GM19328 (cell line): ENCODE data around the gene MYO18B.
"Not testable (repeated sequence)": the region's sequence is repeated elsewhere in the genome, so short reads cannot be mapped to it uniquely, and the experiment has no call there.

Source experiments
- ATAC-seq: cut with Tn5 transposase; IDR thresholded peaks from one replicate; pipeline ENCODE4 v1.9.1; 2021; ENCODE audit warnings: mild to moderate bottlenecking, moderate library complexity; ENCODE audit not compliant: unreplicated experiment

The MYO18B gene, protein sequence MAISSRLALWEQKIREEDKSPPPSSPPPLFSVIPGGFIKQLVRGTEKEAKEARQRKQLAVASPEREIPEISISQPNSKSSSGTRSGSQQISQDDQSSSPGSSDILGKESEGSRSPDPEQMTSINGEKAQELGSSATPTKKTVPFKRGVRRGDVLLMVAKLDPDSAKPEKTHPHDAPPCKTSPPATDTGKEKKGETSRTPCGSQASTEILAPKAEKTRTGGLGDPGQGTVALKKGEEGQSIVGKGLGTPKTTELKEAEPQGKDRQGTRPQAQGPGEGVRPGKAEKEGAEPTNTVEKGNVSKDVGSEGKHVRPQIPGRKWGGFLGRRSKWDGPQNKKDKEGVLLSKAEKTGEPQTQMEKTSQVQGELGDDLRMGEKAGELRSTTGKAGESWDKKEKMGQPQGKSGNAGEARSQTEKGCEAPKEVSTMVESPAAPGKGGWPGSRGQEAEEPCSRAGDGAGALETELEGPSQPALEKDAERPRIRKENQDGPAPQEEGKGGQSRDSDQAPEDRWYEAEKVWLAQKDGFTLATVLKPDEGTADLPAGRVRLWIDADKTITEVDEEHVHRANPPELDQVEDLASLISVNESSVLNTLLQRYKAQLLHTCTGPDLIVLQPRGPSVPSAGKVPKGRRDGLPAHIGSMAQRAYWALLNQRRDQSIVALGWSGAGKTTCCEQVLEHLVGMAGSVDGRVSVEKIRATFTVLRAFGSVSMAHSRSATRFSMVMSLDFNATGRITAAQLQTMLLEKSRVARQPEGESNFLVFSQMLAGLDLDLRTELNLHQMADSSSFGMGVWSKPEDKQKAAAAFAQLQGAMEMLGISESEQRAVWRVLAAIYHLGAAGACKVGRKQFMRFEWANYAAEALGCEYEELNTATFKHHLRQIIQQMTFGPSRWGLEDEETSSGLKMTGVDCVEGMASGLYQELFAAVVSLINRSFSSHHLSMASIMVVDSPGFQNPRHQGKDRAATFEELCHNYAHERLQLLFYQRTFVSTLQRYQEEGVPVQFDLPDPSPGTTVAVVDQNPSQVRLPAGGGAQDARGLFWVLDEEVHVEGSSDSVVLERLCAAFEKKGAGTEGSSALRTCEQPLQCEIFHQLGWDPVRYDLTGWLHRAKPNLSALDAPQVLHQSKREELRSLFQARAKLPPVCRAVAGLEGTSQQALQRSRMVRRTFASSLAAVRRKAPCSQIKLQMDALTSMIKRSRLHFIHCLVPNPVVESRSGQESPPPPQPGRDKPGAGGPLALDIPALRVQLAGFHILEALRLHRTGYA (N-terminal part only)

DNA sequence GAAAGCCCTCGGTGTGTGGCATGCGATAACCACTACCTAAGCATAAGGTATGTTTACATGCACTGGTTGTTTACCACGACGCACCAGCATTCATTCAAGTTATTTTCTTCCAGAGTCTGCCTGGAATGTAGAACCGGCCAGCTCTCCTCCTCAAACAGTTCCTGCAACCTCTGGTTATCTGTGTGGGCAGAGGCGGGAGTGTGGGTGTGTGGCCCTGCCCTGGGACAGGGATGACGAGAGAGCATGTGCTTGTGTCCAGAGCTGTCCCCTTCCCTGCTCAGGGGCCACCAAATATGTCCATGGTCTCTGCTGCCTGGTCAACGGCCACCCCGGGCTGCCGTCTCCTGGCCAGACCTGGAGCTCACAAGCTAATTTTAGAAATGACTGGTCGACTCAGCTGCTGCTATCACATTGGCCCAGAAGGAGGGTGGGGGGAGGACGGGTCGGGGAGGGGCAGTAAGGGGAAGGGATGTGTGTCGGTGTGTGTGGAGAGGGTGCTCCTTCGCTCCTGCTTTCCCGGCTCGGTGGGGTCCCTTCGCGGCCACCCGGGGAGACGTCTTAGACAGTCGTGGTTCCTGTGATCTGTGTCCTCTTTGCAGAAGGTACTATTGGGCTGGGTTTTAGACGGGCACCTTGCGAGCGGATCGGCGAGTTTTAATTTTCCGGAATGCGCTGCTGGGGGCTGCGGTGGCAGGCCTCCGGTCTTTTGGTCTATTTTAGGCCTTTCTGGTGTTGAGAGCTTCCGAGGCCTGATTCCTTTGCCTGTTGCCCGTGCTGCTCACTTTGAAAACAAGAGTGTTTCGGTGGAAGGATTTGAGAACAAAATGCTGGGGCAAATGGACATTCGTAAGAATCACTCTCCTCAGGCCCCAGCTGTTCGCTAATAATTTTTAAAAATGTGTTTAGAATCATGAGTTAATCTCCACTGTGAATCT, at the start of gene MYO18B:
Gene MYO18B (plus strand): TSS at position 497 of the 935 bp plus-strand sequence. CDS start 18,905 bp downstream, outside the sequence.
- ATAC-seq: no peak

DNA sequence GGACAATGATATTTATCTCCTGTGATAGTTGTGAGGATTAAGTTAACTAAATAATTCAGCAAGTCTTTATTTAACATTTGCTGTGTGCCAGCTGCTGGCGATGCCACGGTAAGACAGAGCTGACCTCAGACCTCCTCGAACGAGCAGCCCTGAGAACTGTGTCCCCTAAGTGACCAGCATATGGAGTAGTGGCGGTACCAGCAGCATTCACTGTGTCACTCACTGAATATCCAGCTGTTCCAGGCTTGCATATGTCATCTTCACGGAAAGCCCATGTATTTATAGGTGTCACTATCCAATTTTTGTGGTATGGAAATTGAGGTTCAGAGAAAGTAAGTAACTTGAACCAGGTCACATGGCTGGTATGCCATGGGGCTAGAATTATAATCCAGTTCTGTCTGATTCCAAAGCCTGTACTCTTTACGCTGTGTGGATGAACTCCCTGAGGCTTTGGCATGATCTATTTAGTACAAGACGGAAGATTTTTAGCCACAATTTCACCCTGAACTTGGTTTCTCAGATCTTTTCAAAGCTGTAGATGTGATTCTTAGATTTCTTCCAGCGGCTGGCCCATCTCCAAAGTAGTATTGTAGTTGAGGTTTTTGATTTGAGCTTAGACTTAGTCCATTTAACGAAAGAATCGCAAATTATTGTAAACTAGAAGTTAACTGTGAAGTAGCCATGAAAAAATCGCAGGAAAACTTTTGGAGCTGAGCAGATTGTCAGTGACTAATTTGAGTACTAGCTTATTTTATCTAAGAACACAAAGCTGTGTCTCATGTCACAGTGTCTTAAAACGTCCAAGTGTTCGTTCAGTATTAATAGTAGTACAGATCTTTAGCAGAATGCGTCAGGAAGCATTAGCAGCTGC, 49.4 kb upstream of the MYO18B start:
- no peak for ATAC-seq

DNA sequence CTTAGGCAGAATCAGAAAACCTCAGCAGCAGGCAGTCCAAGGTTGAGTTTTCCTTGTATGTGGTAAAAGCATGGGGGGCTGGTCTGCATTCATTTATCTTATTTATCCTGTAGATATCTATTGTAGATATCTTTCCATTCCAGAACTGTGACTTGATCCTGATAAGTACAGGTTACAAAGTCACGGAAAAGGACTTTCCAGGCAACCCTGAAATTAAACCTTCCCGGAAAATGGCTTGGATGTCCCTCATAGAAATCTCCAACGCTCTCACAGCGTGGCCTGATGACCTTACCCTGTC, 48.8 kb upstream of the MYO18B start:
- no peak for ATAC-seq

DNA sequence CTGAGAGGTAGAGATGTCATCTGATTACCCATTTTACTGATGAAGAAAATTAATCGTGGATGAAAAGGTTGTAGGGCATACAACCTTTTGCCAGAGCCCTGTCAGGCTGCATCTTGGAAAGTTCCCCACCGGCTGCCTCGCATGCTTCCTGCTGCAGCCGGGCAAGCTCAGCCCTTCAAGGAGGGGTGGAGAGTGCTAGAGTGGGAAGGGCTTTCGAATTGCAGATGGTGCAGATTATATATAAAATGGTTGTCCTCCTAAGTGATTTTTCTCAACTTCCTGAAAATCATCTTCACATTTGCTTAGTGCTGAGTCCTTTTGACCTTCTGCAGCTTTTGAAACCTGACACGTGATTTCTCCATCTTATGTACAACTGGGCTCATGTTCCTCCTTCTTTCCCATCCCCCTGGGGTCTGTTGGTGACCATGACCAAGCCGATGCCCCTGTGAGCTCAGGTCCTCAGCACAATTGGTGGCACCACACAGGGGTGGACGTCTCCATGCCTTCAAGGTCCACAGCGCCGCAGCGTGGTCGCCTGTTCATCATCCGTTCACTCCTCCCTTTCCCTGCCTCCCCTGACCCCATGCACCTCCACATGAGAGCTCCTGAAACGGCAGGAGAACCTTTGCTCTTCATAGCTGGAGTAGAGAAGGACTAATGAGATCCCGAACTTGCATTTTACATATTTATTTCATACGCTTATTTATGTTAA, 47.6 kb upstream of the MYO18B start:
- no peak for ATAC-seq

DNA sequence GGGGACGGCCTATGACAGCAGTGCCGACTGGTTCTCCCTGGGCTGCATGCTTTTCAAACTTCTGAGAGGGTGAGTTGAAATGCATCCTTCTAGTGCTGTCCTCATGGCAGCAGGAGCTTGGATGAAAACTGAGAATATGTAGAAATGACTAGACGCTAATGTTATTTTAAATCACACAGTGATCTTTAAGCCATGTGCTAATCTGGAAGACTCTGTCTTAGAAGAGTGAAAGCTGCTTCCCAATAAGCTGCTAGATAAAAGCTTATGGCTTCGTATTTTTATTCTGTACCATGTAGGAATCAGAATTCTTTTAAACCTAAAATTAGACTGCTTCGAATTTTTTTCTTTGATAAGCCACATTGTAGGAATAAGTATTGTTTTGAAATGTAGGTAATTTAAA, 46.8 kb upstream of the MYO18B start:
- no peak for ATAC-seq

DNA sequence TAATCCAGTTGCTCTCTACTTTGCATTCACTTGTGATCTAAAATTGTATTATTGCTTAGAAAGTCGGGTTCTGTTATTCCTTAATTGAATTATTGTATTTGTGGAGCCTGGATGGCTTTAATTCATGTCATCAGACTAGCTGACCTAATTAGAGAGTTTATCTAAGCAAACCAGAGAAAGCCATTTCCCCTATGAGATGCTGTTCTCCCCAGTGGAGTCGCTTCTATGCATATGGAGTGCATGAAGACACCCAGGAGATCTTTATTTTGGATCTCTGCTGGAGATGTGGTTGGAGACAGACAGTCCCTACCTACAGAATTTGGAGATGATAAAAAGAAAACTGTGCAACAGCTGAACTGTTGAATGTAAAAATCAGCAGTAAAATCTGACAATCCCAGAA, 45.2 kb upstream of the MYO18B start:
- no peak for ATAC-seq

DNA sequence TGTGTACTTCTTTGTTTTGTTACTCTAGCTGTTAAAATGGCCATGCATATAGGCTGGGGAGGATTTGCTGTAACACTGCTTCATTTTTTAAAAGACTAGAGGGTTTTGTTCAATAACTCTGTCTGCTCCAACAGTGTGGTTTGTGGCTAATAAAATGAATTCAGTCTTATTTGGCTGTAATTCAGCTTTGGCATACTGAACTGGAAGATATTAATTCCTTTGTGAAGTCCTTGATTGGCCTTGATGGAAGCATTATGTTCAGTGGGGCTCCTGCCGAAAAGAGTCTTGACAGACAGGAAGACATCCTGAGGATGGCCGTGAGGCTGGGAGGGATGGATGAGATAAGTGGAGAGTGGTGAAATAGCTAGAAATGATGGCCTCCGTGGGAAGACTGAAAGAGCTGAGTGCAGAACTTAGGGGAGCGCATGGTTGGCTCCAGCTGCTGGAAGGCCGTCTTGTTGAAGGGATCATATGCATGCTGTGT, 44.8 kb upstream of the MYO18B start:
- ATAC-seq: no peak

DNA sequence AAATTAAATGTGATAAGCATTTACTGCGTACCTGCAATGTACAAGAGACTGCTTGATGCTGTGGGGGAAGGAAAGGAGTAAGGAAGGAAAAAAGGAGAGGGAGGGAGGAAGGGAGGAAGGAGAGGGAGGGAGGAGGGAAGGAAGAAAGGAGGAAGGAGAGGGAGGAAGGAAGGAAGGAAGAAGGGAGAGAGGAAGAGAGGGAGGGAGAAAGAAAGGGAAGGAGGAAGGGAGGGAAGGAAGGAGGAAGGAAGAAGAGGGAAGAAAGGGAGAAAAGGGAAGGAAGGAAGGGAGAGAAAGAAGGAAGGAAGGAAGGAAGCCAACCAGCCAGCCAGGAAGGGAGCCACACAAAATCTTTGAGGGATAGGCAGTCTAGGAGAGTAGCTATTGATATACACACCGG, 44.0 kb upstream of the MYO18B start:
- ATAC-seq: no peak

DNA sequence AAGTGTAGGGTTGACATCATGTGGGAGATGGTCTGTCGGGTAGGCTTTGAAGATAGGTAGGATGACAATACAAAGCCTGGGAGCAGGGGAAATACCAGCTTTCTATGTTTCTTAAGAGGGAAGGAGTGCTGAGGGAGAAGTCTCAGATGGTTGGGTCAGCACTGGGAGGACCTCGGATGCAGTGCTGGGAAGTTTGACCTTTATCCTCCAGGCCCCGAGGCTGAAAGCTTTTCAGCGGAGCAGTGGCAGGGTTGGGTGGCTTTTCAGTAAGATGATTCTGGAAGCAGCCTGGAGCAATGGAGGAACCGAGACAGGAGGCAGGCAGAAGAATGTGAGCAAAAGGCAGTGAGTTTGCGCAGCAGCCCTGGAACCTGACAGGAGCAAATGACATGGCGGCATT, 43.5 kb upstream of the MYO18B start:
- ATAC-seq: no peak

DNA sequence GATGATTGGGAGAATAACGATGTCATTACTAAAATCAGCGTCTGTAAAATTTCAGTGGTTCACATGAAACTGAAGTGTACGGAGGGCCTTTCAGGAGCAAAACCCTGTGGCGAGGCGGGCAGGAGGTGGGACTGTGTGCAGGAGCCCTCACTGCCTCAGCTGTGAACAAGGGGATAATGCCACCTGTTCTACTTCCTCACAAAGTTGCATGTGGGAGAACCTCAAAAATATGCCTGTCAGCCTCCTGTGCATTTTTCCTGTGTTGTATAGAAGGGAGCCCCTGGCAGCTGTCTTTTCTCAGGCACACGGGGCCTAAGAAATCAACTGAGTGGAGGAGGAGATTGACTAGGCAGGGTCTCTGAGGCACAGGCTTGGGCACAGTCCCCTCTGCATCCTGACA, 43.0 kb upstream of the MYO18B start:
- no peak for ATAC-seq

DNA sequence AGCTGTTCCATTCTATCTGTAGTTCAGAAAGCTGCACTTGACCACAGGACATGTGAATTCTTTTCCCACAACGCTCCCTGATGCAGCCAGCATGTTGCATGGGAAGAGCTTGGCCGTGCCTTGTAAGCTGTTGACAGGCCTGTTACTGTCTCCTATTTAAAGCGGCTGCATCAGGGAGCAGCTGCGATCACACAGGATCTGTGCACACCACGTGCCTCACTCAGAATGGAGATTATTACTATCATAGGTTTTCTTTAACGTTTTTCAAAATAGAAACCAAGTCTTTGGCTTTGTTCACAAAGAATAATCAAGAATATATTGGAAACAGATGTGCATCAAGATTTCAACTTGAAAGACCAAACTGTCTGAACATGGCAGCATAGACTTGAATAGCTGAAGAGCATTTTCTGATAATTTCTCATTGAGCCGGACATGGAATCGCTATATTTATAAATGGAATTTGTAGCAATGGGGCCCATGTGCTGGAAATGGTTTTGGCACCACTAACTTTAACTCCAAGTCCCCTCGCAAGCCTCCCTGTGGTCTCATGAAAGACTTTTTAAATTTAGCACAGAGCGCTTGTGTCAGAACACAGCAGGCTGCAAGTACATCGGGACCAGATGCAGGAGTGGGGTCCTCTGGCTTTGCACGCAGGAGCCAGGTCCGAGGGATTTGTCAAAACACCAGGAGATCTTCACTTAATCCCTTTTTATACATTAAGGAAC, 40.8 kb upstream of the MYO18B start:
- ATAC-seq: no peak

DNA sequence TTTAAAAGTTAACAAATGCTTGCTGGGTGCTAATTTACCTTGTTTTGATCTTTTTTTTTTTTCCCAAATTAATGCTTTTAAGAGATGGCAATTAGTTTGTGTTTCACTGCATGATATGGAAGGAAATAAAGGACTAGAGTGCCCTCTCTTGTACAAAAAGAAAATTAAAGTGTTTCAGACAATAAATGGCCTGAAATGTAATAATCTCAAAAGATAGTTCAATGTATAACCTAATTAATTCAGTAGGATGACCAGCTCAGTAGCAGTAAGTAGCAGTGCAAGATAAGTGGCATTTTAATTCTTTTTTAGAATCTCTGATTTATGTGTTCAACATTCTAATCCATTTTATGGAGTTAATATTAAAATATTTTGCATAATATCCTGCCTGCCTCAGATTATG, 39.9 kb upstream of the MYO18B start:
- ATAC-seq: no peak

DNA sequence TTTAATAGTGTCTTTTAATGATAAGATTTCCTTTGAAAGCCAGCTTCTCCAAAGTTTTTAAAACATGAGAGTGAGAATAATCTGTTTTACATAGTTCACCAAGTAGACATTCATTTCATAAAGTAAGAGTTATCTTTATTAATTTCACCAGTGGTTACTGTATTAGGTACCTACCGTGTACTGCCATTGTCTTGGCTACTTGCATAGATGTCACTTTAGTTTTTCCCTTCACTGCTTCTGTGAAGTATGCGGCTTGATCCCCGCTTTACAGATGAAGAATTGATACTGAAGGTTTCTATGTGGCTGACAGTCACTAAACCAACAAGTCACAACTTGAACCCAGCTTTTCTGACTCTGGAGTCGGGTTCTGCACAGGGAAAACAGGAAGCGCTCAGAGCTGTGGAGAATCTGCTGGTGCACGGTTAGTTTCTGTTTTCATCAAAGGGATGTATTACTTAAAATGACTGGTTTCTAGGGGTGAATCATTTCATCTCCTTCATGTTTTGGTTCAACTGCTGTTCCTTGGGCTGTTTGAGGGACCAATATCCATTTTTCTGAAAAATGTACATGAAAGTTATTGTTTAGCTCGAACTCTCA, 39.3 kb upstream of the MYO18B start:
- ATAC-seq: no peak

DNA sequence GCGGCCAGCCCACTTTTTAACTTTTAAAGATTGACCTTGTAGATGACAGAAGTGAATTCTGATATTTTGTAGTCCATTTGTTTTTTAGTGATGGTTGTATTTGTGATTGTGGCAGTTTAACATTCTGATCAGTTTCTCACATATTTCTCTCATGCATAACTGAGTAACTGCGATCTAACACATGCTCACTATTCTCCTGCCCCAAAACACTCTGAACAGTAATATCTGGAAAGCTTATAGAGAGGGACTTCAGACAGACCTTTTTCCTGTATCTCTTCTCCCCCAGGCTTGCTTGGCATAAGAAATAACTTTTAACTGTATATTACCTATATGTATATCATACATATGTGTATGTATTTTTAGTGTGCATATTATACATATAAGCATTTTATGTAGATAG, 37.3 kb upstream of the MYO18B start:
- ATAC-seq: no peak

DNA sequence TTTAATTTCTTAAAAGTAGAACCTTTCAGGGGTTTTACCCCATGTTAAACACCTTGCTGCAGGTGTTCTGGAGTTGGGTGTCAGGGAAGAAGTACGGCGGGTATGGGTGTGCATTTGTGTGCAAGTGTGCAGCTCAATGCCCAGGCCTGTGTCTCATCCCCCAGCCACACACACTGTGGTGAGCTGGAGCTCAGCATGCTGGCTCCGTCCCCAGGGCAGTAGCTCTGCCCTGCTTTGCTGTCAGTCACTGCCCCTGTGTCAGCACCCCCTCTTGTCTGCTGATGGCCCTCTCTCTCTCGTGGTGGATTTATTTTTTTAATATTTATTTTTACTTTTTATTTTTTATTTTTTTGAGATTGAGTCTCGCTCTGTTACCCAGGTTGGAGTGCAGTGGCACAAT, 35.8 kb upstream of the MYO18B start:
- ATAC-seq: no peak

DNA sequence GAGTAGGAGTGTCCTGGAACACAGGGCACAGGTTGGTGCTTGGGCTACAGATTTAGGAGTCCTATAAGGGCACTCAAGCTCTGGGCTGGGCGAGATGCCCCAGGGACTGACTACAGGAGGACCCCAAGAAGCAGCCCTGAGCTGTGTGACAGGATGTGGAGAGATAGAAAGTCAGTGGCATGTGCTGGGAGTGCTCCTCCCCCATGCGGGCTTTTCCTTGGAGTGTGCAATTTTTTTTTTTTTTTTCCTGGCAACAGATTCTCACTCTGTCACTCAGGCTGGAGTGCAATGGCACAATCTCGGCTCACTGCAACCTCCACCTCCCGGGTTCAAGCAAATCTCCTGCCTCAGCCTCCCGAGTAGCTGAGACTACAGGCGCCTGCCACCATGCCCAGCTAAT, 33.6 kb upstream of the MYO18B start:
- not testable (repeated sequence) for ATAC-seq

DNA sequence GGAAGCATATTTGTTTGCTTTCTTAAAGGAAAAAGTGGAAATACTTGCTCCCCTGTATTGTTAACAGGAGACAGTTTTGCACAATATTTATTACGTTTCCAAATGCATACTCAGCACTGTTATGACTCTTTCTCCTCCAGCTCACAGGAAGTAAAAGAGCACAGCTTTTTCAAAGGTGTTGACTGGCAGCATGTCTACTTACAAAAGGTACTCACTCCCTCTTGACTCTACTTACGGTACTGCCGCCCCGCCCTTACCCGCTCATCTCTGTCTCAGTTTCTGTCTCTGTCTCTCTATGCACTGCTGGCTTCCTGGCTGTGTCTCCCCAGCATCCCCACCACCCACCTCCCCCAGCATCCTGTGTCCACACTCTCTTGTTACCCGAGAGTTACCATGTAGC, 32.2 kb upstream of the MYO18B start:
- no peak for ATAC-seq

DNA sequence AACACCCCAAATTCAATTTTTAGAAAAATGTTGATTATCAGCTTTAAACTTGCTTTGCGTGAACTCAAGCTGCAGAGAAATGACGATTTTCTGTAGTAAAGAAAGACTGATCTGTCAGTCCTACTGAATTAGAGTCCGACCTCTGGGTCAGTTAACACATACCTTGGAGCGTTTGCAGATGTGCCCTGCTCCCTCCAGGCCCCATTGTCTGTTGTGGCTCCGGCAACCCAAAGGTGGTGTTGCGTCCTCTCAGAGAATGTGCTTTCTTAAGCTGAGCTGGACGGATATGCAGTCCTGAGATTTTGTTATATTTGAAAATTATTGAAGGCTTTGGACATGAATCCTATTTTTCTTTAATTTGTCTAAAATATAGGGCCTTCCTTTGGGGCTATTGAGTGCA, 31.5 kb upstream of the MYO18B start:
- ATAC-seq: no peak
